ENCODE measurements around the gene DLGAP4.

The DLGAP4 gene

DNA sequence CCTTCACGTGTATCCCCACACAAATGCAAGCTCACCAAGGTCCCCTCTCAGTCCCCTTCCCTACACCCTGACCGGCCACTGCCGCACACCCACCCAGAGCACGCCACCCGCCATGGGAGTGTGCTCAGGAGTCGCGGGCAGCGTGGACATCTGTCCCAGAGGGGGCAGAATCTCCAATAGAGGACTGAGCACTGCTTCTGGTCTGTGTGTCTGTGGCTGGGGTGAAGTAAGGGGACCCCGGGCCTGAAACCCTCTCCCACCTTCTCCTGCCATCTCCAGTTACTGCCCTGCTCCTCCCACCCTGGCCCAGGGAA is 243.4 kb downstream of the DLGAP4 start:
- H3K9ac ChIP-seq = no peak overlapping the region
- TF ChIP-seq, protein P1, sequence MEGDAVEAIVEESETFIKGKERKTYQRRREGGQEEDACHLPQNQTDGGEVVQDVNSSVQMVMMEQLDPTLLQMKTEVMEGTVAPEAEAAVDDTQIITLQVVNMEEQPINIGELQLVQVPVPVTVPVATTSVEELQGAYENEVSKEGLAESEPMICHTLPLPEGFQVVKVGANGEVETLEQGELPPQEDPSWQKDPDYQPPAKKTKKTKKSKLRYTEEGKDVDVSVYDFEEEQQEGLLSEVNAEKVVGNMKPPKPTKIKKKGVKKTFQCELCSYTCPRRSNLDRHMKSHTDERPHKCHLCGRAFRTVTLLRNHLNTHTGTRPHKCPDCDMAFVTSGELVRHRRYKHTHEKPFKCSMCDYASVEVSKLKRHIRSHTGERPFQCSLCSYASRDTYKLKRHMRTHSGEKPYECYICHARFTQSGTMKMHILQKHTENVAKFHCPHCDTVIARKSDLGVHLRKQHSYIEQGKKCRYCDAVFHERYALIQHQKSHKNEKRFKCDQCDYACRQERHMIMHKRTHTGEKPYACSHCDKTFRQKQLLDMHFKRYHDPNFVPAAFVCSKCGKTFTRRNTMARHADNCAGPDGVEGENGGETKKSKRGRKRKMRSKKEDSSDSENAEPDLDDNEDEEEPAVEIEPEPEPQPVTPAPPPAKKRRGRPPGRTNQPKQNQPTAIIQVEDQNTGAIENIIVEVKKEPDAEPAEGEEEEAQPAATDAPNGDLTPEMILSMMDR (conservative IDR thresholded peaks at IDR 0.05; ENCODE audit: low read depth, low read length) = no peak
- H3K27me3 ChIP-seq (ENCODE audit: insufficient read depth, low read depth) = no peaks in the 10 kb centered on the region
- no peak overlapping the region for H3K4me2 ChIP-seq
- no peaks in the 10 kb centered on the region for H3K79me2 ChIP-seq (ENCODE audit: insufficient read depth, low read depth)
- H3K36me3 ChIP-seq (ENCODE audit: insufficient read depth) = no peaks in the 10 kb centered on the region
- H3K4me3 ChIP-seq (IDR thresholded peaks at IDR 0.05; ENCODE audit: insufficient read depth, low read depth, low read length) = no peak overlapping the region
- H2AFZ ChIP-seq (ENCODE audit: low read depth) = no peak overlapping the region
- H3K4me1 ChIP-seq (ENCODE audit: low read depth, poor library complexity, severe bottlenecking) = no peaks in the 10 kb centered on the region
- H4K20me1 ChIP-seq (ENCODE audit: insufficient read depth) = no peaks in the 10 kb centered on the region
- H3K27ac ChIP-seq = no peak overlapping the region

GRCh38 chr20:36549942-36550789 is 244.0 kb downstream of the DLGAP4 start:
- Histone ChIP-seq H2AFZ (ENCODE audit: low read depth) (no peak overlapping the region), H4K20me1 (ENCODE audit: insufficient read depth) (no peaks in the 10 kb centered on the region)

DNA sequence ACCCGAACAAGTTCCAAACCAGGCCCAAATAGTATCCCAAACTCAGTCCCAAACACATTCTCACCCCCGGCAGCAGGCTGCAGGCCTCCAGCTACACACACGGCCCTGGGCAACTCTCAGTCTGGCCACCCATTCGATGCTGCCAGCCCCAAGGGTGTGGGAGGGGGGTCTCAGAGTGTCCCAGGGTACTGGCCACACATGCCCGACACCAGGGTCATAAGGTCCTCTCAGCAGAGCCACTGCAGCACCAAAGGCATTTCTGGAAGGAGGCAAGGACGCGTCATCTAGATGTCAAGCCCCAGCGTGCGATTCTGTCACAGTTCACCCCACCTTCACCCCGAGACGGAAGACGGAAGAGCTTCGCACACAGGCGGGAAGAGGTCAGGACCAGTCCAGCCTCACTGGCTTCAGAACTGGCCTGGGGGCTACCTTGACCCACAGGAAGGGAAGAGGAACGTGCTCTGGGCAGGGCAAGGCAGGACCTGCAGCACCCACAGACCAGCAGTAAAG is 244.7 kb downstream of the DLGAP4 start:
- H2AFZ ChIP-seq (ENCODE audit: low read depth) = no peak overlapping the region
- no peak overlapping the region for H3K4me3 ChIP-seq (IDR thresholded peaks at IDR 0.05; ENCODE audit: insufficient read depth, low read depth, low read length)
- no peaks in the 10 kb centered on the region for H3K79me2 ChIP-seq (ENCODE audit: insufficient read depth, low read depth)
- no peak overlapping the region for H3K4me2 ChIP-seq
- no peaks in the 10 kb centered on the region for H3K27me3 ChIP-seq (ENCODE audit: insufficient read depth, low read depth)
- no peak overlapping the region for H3K9ac ChIP-seq
- H3K36me3 ChIP-seq (ENCODE audit: insufficient read depth) = no peaks in the 10 kb centered on the region
- no peaks in the 10 kb centered on the region for H4K20me1 ChIP-seq (ENCODE audit: insufficient read depth)
- H3K4me1 ChIP-seq (ENCODE audit: low read depth, poor library complexity, severe bottlenecking) = no peaks in the 10 kb centered on the region
- no peak overlapping the region for H3K27ac ChIP-seq
- TF ChIP-seq, protein P1 (conservative IDR thresholded peaks at IDR 0.05; ENCODE audit: low read depth, low read length) = no peak

More at GRCh38 chr20:36549942-36550789, 244.0 kb downstream of the DLGAP4 start:
- TF ChIP-seq, protein P1 (conservative IDR thresholded peaks at IDR 0.05; ENCODE audit: low read depth, low read length) = no peak
- H3K27me3 ChIP-seq (ENCODE audit: insufficient read depth, low read depth) = no peaks in the 10 kb centered on the region
- no peaks in the 10 kb centered on the region for H3K4me1 ChIP-seq (ENCODE audit: low read depth, poor library complexity, severe bottlenecking)
- H3K4me2 ChIP-seq = no peak overlapping the region
- no peak overlapping the region for H3K9ac ChIP-seq
- no peaks in the 10 kb centered on the region for H3K36me3 ChIP-seq (ENCODE audit: insufficient read depth)
- H3K79me2 ChIP-seq (ENCODE audit: insufficient read depth, low read depth) = no peaks in the 10 kb centered on the region
- no peak overlapping the region for H3K4me3 ChIP-seq (IDR thresholded peaks at IDR 0.05; ENCODE audit: insufficient read depth, low read depth, low read length)
- no peak overlapping the region for H3K27ac ChIP-seq

DNA sequence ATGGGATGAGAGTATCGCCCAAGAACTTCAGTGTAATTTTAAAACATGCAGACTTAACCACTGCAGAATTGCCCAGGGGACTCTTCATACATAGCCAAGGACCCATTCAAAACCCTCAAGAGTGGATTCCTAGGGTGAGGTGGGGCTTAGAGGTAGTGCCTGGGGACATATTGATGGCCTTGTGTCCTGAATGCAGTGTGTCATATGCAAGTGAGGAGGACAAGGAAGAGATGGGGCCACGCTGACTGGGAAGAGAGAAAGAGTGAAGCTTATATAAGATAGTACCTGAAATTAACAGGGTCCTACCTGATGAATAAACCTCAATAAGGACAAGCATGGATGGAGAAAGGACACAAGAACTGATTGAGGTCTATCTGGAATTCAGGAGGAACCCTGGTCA is 249.1 kb downstream of the DLGAP4 start:
- H3K4me2 ChIP-seq = no peak overlapping the region
- H3K79me2 ChIP-seq (ENCODE audit: insufficient read depth, low read depth) = no peaks in the 10 kb centered on the region
- no peaks in the 10 kb centered on the region for H3K27me3 ChIP-seq (ENCODE audit: insufficient read depth, low read depth)
- H3K9ac ChIP-seq = no peak overlapping the region
- peaks cover 10% of the 10 kb centered on the region for H3K4me1 ChIP-seq (ENCODE audit: low read depth, poor library complexity, severe bottlenecking)
- H3K36me3 ChIP-seq (ENCODE audit: insufficient read depth) = no peaks in the 10 kb centered on the region
- no peaks in the 10 kb centered on the region for H4K20me1 ChIP-seq (ENCODE audit: insufficient read depth)
- TF ChIP-seq, protein P1 (conservative IDR thresholded peaks at IDR 0.05; ENCODE audit: low read depth, low read length) = no peak
- H2AFZ ChIP-seq (ENCODE audit: low read depth) = no peak overlapping the region
- no peak overlapping the region for H3K4me3 ChIP-seq (IDR thresholded peaks at IDR 0.05; ENCODE audit: insufficient read depth, low read depth, low read length)
- H3K27ac ChIP-seq = no peak overlapping the region
